ENCODE results near the gene IQCH. TPM values are rescaled to one million over a fixed set of nuclear protein-coding genes. Genes with fewer than 3 reads are reported as not detected.

The IQCH gene
- total RNA-seq, 1 donor from 2014 or later, result 2.0 TPM

DNA sequence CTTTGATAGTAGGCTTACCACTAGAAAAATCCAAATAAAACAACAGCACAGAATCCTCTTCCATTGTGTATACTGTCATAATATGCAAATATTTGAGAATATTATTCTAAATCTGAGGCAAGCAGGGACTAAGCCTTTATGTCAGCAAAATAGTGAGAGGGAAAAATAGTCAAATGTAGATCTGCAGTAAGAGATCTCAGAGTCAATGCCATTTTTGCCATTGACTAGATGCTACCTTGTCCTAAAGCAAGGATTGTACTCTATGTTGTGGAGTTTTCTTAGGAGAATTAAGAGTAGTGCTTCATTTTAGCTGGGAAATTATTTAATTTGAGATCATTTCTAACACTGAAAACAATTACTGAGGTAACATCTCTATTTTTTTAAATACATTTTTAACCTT lies 50.2 kb downstream of the IQCH start:
- H3K27ac Mint-ChIP-seq, result no peak overlapping the region
- H3K27me3 Mint-ChIP-seq, result no peaks in the 10 kb centered on the region
- no peaks in the 10 kb centered on the region for H3K36me3 Mint-ChIP-seq
- H3K4me1 Mint-ChIP-seq (ENCODE audit: unreplicated experiment), result peaks cover 19% of the 10 kb centered on the region
- no peaks in the 10 kb centered on the region for H3K9me3 Mint-ChIP-seq
- TF ChIP-seq, protein P1, sequence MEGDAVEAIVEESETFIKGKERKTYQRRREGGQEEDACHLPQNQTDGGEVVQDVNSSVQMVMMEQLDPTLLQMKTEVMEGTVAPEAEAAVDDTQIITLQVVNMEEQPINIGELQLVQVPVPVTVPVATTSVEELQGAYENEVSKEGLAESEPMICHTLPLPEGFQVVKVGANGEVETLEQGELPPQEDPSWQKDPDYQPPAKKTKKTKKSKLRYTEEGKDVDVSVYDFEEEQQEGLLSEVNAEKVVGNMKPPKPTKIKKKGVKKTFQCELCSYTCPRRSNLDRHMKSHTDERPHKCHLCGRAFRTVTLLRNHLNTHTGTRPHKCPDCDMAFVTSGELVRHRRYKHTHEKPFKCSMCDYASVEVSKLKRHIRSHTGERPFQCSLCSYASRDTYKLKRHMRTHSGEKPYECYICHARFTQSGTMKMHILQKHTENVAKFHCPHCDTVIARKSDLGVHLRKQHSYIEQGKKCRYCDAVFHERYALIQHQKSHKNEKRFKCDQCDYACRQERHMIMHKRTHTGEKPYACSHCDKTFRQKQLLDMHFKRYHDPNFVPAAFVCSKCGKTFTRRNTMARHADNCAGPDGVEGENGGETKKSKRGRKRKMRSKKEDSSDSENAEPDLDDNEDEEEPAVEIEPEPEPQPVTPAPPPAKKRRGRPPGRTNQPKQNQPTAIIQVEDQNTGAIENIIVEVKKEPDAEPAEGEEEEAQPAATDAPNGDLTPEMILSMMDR (conservative IDR thresholded peaks at IDR 0.05), result no peak
- no peak for DNase-seq (ENCODE audit: extremely low spot score, unreplicated experiment)
- no peak overlapping the region for H3K4me3 Mint-ChIP-seq

DNA sequence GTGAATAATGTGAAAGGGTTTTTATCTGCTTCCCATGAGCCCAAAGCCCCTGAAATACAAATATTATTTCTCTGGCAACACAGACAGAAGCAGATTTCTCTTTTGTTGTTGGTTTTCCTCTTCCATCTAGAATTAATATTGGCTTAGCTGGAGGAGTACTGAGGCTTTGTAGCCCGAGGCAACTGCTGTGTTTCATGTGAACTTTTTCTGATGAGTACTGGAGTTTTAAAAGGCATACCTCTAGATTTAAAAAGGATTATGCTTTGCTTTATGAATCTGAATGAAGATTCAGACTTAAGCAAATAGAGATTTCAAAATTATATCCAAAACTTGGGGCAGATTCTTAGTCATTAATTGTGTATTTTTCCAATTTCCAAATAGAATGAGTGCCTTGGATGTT lies 50.9 kb downstream of the IQCH start:
- no peaks in the 10 kb centered on the region for H3K27me3 Mint-ChIP-seq
- H3K27ac Mint-ChIP-seq, result no peak overlapping the region
- H3K36me3 Mint-ChIP-seq, result no peaks in the 10 kb centered on the region
- H3K4me3 Mint-ChIP-seq, result no peak overlapping the region
- no peak for DNase-seq (ENCODE audit: extremely low spot score, unreplicated experiment)
- TF ChIP-seq, protein P1 (conservative IDR thresholded peaks at IDR 0.05), result no peak
- peaks cover 19% of the 10 kb centered on the region for H3K4me1 Mint-ChIP-seq (ENCODE audit: unreplicated experiment)
- H3K9me3 Mint-ChIP-seq, result no peaks in the 10 kb centered on the region

DNA sequence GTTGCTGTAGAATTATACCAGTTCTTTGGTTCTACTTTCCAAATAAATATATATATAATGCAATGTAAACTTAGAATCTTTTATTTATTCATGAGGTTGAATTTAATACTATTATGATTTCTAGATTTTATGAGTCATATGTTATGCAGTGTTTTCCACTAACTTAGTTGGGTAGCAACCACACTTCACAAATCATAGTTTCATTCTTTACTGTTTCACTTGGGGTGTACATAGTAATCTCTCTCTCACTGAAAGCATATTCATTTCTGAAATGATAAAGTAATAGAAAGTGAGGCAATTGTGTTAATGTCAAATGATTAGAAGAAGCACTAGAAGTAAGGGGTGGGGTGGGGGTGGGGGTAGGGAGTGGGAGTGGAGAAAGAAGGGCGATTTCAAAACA lies 52.6 kb downstream of the IQCH start:
- Mint-ChIP-seq H3K9me3 (no peaks in the 10 kb centered on the region), H3K27me3 (no peaks in the 10 kb centered on the region), H3K4me1 (ENCODE audit: unreplicated experiment) (peaks cover 19% of the 10 kb centered on the region), H3K4me3 (no peak overlapping the region), H3K36me3 (no peaks in the 10 kb centered on the region), H3K27ac (no peak overlapping the region)
- DNase-seq (ENCODE audit: extremely low spot score, unreplicated experiment), result no peak
- TF ChIP-seq, protein P1 (conservative IDR thresholded peaks at IDR 0.05), result no peak

DNA sequence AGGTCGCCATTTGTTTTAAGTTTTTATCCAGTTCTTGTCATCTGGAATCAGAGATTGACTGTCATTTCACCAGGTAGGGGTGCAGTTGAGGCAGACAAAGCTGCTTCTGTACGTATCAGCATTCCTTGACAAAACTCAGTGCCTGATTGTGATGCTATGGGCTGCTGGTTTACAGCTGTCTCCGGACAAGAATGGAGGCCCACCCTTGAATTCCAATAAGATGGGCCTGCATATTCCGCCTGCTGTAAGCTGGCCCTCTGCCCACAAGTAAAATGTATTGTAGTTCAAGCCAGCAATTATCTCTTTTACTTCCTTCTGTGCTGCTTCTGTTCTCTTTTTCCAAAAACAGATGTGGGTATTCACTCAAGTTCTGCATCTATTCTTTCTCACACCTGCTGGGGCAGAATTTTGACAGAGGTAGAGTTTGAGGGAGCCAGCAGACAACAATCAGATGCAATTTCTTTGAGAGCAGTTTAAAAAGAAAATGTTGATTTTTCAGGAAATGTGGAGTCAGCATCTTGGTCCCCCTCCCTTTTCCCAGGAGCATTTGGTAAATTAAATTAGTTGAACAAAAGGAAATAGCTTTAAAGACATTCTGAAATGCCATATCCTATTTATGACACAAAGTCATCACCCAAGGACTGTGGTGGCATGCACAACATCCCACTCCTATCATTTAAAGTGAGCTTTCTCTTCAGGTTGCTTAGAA lies 53.5 kb downstream of the IQCH start:
- no peaks in the 10 kb centered on the region for H3K9me3 Mint-ChIP-seq
- DNase-seq (ENCODE audit: extremely low spot score, unreplicated experiment), result no peak
- peaks cover 19% of the 10 kb centered on the region for H3K4me1 Mint-ChIP-seq (ENCODE audit: unreplicated experiment)
- no peaks in the 10 kb centered on the region for H3K36me3 Mint-ChIP-seq
- H3K27ac Mint-ChIP-seq, result no peak overlapping the region
- no peaks in the 10 kb centered on the region for H3K27me3 Mint-ChIP-seq
- TF ChIP-seq, protein P1 (conservative IDR thresholded peaks at IDR 0.05), result no peak
- no peak overlapping the region for H3K4me3 Mint-ChIP-seq

DNA sequence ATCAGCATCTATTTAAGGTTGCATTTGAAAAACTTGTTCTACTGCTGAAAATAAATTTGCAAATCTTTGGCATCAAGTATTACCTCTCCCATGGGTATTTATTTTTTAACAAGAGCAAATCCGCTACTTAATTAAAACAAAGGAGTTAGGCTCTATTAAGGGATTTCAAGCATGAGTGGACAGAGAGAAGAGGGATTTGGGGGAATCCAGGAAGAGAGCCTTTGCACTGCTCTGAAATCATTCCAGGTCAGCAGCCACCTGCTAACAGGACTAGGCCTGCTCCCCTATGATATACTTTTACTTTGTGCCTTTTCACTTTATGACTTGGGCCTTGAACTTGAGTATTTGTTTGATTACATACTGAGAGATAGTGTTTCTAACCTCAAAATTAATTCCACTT lies 57.1 kb downstream of the IQCH start:
- no peaks in the 10 kb centered on the region for H3K9me3 Mint-ChIP-seq
- H3K27me3 Mint-ChIP-seq, result peaks cover 7% of the 10 kb centered on the region
- TF ChIP-seq, protein P1 (conservative IDR thresholded peaks at IDR 0.05), result no peak
- no peak overlapping the region for H3K4me3 Mint-ChIP-seq
- no peak overlapping the region for H3K27ac Mint-ChIP-seq
- no peak for DNase-seq (ENCODE audit: extremely low spot score, unreplicated experiment)
- peaks cover 4% of the 10 kb centered on the region for H3K4me1 Mint-ChIP-seq (ENCODE audit: unreplicated experiment)
- no peaks in the 10 kb centered on the region for H3K36me3 Mint-ChIP-seq
